ENCODE data around the gene NSG1.
"Not testable (repeated sequence)": the region's sequence is repeated elsewhere in the genome, so short reads cannot be mapped to it uniquely, and the experiment has no call there.

Gene NSG1

GRCh38 chr4:4416981-4417380 lies 30.1 kb downstream of the NSG1 start:
- DNase-seq (ENCODE audit: low read depth): no peak

- no peak for DNase-seq (ENCODE audit: low read depth)
Observed at GRCh38 chr4:4417886-4418285, 31.0 kb downstream of the NSG1 start.

GRCh38 chr4:4418676-4419390 lies 31.9 kb downstream of the NSG1 start:
- DNase-seq (ENCODE audit: low read depth): no peak

- DNase-seq (ENCODE audit: low read depth): no peak
Observed at GRCh38 chr4:4419896-4420295, 33.0 kb downstream of the NSG1 start.

GRCh38 chr4:4420421-4420820 lies 33.5 kb downstream of the NSG1 start:
- no peak for DNase-seq (ENCODE audit: low read depth)

- DNase-seq (ENCODE audit: low read depth): no peak
Observed at GRCh38 chr4:4421356-4421755, 34.5 kb downstream of the NSG1 start.

GRCh38 chr4:4422117-4422516 lies 35.2 kb downstream of the NSG1 start:
- not testable (repeated sequence) for DNase-seq (ENCODE audit: low read depth)

- no peak for DNase-seq (ENCODE audit: low read depth)
Observed at GRCh38 chr4:4422856-4423499, 36.1 kb downstream of the NSG1 start.

GRCh38 chr4:4423706-4424498 lies 37.0 kb downstream of the NSG1 start:
- no peak for DNase-seq (ENCODE audit: low read depth)

- DNase-seq (ENCODE audit: low read depth): no peak
Observed at GRCh38 chr4:4424499-4425115, 37.7 kb downstream of the NSG1 start.

GRCh38 chr4:4425119-4425690 lies 38.3 kb downstream of the NSG1 start:
- DNase-seq (ENCODE audit: low read depth): no peak

- no peak for DNase-seq (ENCODE audit: low read depth)
Observed at GRCh38 chr4:4425696-4426095, 38.8 kb downstream of the NSG1 start.

GRCh38 chr4:4426511-4427120 lies 39.7 kb downstream of the NSG1 start:
- no peak for DNase-seq (ENCODE audit: low read depth)

- DNase-seq (ENCODE audit: low read depth): no peak
Observed at GRCh38 chr4:4427121-4427870, 40.4 kb downstream of the NSG1 start.

- DNase-seq (ENCODE audit: low read depth): no peak
Observed at GRCh38 chr4:4427886-4428285, 41.0 kb downstream of the NSG1 start.

GRCh38 chr4:4428966-4429875 lies 42.3 kb downstream of the NSG1 start:
- DNase-seq (ENCODE audit: low read depth): no peak

- peak; percentile 39 for DNase-seq (ENCODE audit: low read depth)
Observed at GRCh38 chr4:4430492-4431195, 43.7 kb downstream of the NSG1 start.

- no peak for DNase-seq (ENCODE audit: low read depth)
Observed at GRCh38 chr4:4432341-4433125, 45.6 kb downstream of the NSG1 start.

- no peak for DNase-seq (ENCODE audit: low read depth)
Observed at GRCh38 chr4:4433941-4434340, 47.0 kb downstream of the NSG1 start.
